OCI-LY1 (cell line): ENCODE results near the gene DAAM1.

Experiments used
- H2AFZ ChIP-seq: fragments of 200-600 bp; sonication (generic), shearing (Covaris generic); 2 replicates; pipeline ENCODE4 v1.6.0; 2014; ENCODE audit warnings: antibody characterized with exemption, mild to moderate bottlenecking, low read length
- H3F3A ChIP-seq: fragments of 200-600 bp; sonication (generic), shearing (Covaris generic); 2 replicates; pipeline ENCODE4 v1.6.0; 2014; ENCODE audit warnings: mild to moderate bottlenecking, antibody characterized with exemption, low read length, moderate library complexity; ENCODE audit not compliant: insufficient read depth
- H3K27ac ChIP-seq: fragments of 200-600 bp; sonication (generic); 2 replicates; pipeline ENCODE4 v1.5.1; 2014; ENCODE audit warnings: low read length, mixed run types, mild to moderate bottlenecking, low read depth; ENCODE audit not compliant: poor library complexity, severe bottlenecking
- H3K27me3 ChIP-seq: fragments of 200-600 bp; sonication (generic); 2 replicates; pipeline ENCODE4 v1.6.0; 2014; ENCODE audit warnings: antibody characterized with exemption, mild to moderate bottlenecking, low read length, moderate library complexity; ENCODE audit not compliant: insufficient read depth
- H3K36me3 ChIP-seq: fragments of 200-600 bp; sonication (generic); 2 replicates; pipeline ENCODE4 v1.6.1; 2014; ENCODE audit warnings: mild to moderate bottlenecking, antibody characterized with exemption, low read length, moderate library complexity, mixed read lengths; ENCODE audit not compliant: insufficient read depth
- H3K4me1 ChIP-seq: fragments of 200-600 bp; sonication (generic); 2 replicates; pipeline ENCODE4 v1.5.1; 2014; ENCODE audit warnings: mild to moderate bottlenecking, low read length, moderate library complexity; ENCODE audit not compliant: insufficient read depth, severe bottlenecking
- H3K4me2 ChIP-seq: fragments of 200-600 bp; sonication (generic), shearing (Covaris generic); 2 replicates; pipeline ENCODE4 v1.6.1; 2014; ENCODE audit warnings: low read length
- H3K4me3 ChIP-seq: fragments of 200-600 bp; sonication (generic); 2 replicates; pipeline ENCODE4 v1.5.1; 2014; ENCODE audit warnings: low read length, low read depth, mild to moderate bottlenecking, mixed read lengths; ENCODE audit not compliant: poor library complexity, severe bottlenecking
- H3K79me2 ChIP-seq: fragments of 200-600 bp; shearing (Covaris generic); 2 replicates; pipeline ENCODE4 v1.6.1; 2016; ENCODE audit warnings: mixed run types, low read length, mixed read lengths; ENCODE audit not compliant: insufficient read depth
- H3K9ac ChIP-seq: fragments of 200-600 bp; sonication (generic), shearing (Covaris generic); 2 replicates; pipeline ENCODE4 v1.6.1; 2014; ENCODE audit warnings: mild to moderate bottlenecking, low read length, mixed read lengths
- H3K9me2 ChIP-seq: fragments of 200-600 bp; sonication (generic), shearing (Covaris generic); 2 replicates; pipeline ENCODE4 v1.6.1; 2014; ENCODE audit warnings: low read depth, mild to moderate bottlenecking, low read length, mixed read lengths
- H3K9me3 ChIP-seq: fragments of 200-600 bp; shearing (Covaris generic); 2 replicates; pipeline ENCODE4 v1.6.1; 2014; ENCODE audit warnings: low read length, mixed read lengths
- H4K20me1 ChIP-seq: fragments of 200-600 bp; sonication (generic), shearing (Covaris generic); 2 replicates; pipeline ENCODE4 v1.6.0; 2016; ENCODE audit warnings: mild to moderate bottlenecking, low read length; ENCODE audit not compliant: insufficient read depth
- CTCF ChIP-seq: fragments of 200-600 bp; sonication (generic), shearing (Covaris generic); IDR thresholded peaks from 2 replicates; pipeline ENCODE4 v1.5.1; 2017; ENCODE audit warnings: mild to moderate bottlenecking, antibody characterized with exemption, low read length, moderate library complexity, mixed read lengths
- EZH2 ChIP-seq: fragments of 200-600 bp; sonication (generic), shearing (Covaris generic); IDR thresholded peaks from 2 replicates; pipeline ENCODE4 v1.8.0; 2017; ENCODE audit warnings: borderline replicate concordance, mixed run types, mild to moderate bottlenecking, antibody characterized with exemption, low read length, moderate library complexity, mixed read lengths

The DAAM1 gene

DNA sequence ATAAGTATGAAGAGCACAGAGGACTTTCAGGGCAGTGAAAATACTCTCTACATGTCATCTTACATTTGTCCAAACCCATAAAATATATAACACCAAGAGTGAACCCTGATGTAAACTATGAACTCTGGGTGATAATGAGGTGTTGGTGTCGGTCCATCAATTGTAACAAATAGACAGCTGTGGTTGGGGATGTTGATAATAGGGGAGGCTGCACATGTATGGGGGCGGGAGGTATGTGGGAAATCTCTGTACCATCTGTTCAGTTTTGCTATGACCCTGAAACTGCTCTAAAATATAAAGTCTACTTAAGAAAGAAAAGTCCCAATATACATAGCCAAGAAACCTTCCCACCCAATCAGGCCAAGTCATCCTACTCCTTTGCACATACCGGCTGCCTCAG is 188.2 kb downstream of the DAAM1 start:
- H3K36me3 ChIP-seq: no peaks in the 10 kb centered on the region
- H3K9ac ChIP-seq: no peak overlapping the region
- H3K27ac ChIP-seq: no peak overlapping the region
- TF ChIP-seq EZH2: no peak
- no peak for TF ChIP-seq CTCF
- no peaks in the 10 kb centered on the region for H3K27me3 ChIP-seq
- no peaks in the 10 kb centered on the region for H3F3A ChIP-seq
- H3K4me3 ChIP-seq: no peak overlapping the region
- no peaks in the 10 kb centered on the region for H3K9me3 ChIP-seq
- no peaks in the 10 kb centered on the region for H3K4me1 ChIP-seq
- H3K9me2 ChIP-seq: no peaks in the 10 kb centered on the region
- H4K20me1 ChIP-seq: no peaks in the 10 kb centered on the region
- H2AFZ ChIP-seq: no peak overlapping the region
- no peak overlapping the region for H3K4me2 ChIP-seq
- no peaks in the 10 kb centered on the region for H3K79me2 ChIP-seq

DNA sequence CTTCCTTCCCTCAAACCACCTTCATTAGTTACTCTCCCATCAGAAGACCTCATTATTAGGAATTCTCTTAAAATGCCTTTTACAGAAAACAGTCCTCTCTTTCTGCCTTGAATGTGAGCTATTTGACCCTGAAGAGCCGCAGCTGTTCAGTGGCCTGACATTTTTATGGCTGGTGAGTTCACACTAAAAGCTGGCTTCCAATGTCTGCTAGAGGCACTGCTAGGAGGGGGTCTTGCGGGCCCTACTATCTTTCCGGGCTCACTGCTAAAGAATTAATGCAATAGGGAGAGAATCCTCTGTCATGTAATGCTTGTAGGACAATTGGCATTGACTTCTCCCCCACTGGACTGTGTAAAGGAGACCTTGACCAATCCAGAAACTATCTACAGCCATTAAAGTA is 189.0 kb downstream of the DAAM1 start:
- H3K4me3 ChIP-seq: no peak overlapping the region
- no peaks in the 10 kb centered on the region for H3K9me2 ChIP-seq
- H3K27ac ChIP-seq: no peak overlapping the region

DNA sequence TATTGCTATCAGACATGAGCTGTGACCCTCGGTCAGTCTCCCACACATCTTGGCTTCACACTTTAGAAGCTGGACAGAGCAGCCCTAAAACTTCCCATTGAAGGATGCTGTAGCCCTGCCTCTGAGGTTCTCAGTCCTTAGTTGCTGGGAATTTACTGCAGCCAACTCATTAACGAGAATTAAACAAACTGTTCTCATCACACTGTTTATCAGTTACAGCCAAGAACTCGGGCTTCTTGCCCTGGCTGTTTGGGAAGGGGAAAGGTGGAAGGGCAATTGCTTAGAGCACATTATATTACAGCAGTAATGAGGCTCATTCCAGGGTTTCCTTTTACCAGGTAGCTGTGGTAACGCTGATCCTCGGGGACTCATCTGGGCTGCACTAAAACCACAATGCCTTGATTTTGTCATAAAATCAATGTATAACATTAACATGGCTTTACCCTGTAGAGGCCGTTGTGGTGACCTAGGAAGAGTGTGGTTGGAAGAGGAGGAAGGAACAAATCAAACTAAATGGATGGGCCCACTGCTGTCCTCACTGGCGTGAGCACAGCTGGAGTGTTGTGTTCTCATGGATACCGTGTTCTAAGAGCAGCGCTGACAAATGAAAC is 189.6 kb downstream of the DAAM1 start:
- Histone ChIP-seq H3K9me3 (no peaks in the 10 kb centered on the region), H3K27ac (no peak overlapping the region), H3K27me3 (no peaks in the 10 kb centered on the region), H3K79me2 (no peaks in the 10 kb centered on the region), H3K4me2 (no peak overlapping the region), H4K20me1 (no peaks in the 10 kb centered on the region), H3K36me3 (no peaks in the 10 kb centered on the region), H3K9me2 (no peaks in the 10 kb centered on the region), H3K4me3 (no peak overlapping the region), H3K4me1 (no peaks in the 10 kb centered on the region), H2AFZ (no peak overlapping the region), H3F3A (no peaks in the 10 kb centered on the region), H3K9ac (no peak overlapping the region)
- TF ChIP-seq CTCF (no peak), EZH2 (no peak)

More for the DNA sequence above, 189.0 kb downstream of the DAAM1 start:
- Histone ChIP-seq H3K4me1 (no peaks in the 10 kb centered on the region), H3K27me3 (no peaks in the 10 kb centered on the region), H4K20me1 (no peaks in the 10 kb centered on the region), H2AFZ (no peak overlapping the region), H3K36me3 (no peaks in the 10 kb centered on the region), H3K9ac (no peak overlapping the region), H3K9me3 (no peaks in the 10 kb centered on the region), H3K4me2 (no peak overlapping the region), H3K79me2 (no peaks in the 10 kb centered on the region), H3F3A (no peaks in the 10 kb centered on the region)
- no peak for TF ChIP-seq CTCF
- no peak for TF ChIP-seq EZH2
